Stimulated activated CD4-positive, alpha-beta T cell treated with anti-CD3 and anti-CD28 coated beads, Interleukin-4, amount 100 ng/mL, for 24 hours (primary cell): ENCODE measurements around the gene NT5E.
"Not testable (repeated sequence)": the region's sequence is repeated elsewhere in the genome, so short reads cannot be mapped to it uniquely, and the experiment has no call there.

Experiments
- DNase-seq: peaks from one replicate; pipeline ENCODE4 v3.0.0-alpha.2; 2020

Gene NT5E

DNA sequence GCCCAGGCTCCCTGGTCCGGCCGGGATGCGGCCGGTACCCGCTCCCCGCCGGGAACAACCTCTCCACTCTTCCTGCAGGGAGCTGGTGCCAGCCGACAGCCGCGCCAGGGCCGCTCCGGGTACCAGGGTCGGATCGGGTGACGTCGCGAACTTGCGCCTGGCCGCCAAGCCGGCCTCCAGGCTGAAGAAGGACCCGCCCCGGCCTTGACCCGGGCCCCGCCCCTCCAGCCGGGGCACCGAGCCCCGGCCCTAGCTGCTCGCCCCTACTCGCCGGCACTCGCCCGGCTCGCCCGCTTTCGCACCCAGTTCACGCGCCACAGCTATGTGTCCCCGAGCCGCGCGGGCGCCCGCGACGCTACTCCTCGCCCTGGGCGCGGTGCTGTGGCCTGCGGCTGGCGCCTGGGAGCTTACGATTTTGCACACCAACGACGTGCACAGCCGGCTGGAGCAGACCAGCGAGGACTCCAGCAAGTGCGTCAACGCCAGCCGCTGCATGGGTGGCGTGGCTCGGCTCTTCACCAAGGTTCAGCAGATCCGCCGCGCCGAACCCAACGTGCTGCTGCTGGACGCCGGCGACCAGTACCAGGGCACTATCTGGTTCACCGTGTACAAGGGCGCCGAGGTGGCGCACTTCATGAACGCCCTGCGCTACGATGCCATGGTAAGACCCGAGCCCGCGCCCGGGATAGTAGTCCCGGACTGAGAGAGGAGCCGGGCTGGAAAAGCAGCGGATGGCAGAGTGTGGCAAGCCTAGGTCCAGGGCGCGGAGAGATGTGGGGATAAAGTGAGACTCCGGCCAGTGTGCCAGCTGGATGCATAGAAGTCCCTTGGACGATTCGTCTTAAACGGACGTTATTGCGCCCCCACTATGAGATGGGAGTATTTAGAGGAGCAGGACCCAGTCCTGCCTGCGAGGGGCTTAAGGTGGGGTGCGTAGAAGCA lies at the start of gene NT5E:
Gene NT5E (plus strand): TSS at position 266 of the 942 bp plus-strand sequence. CDS start 57 bp downstream, at position 323.
- no peak for DNase-seq

DNA sequence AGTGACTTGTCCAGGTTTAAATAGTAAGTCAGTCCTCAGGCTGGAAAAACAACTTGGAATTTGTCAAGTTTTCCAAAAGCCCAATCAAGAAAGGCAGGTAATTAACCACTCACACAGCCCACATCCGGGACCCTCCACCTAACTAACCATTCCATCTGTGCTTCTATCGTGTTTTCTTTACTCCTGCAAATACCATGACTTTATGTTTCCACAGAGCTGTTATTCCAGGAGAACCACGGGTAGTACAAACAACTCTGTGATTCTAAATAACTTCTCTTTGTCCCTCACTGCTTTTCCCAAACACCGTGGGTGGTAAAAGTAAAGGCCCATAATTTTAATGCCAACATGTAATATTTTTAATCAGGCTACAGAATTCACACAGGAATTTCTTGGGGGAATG lies 49.6 kb upstream of the NT5E start:
- no peak for DNase-seq

DNA sequence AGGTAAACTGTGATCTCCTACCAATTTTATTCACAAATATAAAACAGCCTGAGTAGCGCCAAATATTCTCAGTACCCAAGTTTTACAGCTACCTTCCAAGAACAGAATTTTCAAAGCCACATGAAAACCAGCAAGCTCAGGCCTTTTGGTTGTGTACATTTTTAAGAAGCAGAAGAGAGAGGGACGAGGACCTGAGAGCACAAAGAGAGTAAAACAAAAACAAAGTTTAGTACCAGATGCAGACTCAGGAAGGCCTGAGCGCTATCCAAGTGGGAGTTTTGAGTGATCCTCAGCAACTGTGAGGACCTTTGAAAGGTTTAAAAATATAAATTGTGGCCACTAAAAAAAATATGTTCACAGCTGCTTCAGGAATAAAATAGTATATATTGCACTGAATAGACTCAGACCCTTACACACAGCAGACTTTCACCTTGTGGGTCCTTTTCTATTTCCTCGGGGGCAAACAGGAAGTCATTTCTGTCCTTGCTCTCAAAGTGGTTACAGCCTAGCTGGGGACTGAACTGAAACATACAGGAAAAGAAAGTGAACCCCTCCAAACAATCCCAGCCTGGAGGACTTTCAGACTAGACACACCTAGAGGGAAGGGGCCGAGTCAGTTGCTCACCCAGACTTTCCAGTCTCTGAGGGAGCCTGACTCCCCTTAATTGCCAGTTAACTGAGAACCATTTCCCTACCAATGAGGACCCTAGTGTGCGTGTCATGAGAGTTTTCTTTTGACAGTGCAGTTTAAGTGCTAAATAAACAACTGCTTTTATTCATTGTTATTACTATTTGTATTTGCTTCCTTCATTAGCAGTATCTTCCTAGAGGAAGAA lies 48.5 kb upstream of the NT5E start:
- DNase-seq = no peak

DNA sequence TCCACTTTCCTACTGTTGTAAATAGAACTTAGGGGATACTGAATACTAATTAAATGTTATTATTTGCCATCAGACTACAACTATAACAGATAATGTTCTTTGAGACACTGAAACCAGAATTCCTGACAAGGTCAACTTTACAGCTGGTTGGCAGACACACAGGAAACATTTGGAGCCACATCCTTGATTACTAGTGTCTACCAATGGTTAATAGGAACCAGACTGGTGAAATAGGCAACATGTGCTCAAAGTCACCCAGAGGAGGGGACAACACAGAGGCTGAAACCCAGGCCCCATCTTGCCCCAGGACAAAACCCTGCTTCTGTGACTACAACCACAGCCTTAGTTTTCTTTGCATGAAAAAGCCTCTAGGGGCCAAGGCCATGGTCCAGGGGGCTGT lies 47.8 kb upstream of the NT5E start:
- DNase-seq = no peak

DNA sequence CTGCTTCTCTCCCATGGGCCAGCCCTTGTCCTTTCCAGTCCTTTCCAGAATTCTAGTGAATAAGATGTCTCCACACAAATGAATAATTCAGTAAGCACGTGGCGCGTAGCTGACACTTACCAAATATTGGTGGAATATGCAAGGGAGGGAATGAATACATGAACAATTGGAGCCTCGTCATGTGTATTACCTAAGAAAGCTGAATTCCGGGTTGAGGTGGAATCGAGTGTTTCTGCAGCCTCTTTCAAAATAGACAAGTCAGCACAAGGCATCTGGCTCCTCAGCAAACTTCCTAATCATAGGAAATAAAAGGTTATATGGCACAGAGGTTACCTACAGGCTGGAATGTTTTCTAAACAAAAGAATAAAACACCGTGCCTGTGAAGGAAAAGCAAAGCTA lies 47.0 kb upstream of the NT5E start:
- DNase-seq = no peak

DNA sequence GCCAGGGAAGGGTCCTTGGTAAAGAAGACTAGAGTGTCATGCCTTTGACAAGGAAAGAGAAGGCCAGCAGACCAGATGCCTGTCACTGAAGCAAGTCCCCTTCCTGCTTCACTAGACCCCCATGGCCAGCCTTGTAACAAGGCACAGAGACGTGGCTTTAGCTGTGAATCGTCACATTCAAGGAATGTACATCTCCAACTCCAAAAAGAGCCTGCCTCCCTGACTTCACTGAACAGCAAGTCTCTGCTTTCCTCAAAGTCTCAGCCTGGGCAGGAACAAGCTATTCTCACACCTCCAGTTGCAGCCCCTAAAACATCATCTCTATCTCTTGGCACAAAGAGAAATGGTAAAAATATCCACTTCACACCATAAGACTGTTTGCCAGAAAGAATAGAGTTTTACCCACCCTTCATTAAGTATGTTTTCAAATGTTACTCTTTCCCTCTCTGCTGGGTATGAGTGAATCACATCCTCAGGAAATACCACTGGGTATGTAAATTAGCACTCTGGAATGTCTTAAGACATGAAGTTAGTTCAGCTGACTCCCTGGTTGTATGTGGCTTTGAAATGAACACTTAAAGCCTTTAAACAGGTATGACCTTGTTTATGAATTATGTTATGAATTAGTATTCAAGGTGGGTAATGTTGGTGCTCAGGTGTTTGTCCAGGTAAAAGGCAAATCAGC lies 46.4 kb upstream of the NT5E start:
- DNase-seq = no peak

DNA sequence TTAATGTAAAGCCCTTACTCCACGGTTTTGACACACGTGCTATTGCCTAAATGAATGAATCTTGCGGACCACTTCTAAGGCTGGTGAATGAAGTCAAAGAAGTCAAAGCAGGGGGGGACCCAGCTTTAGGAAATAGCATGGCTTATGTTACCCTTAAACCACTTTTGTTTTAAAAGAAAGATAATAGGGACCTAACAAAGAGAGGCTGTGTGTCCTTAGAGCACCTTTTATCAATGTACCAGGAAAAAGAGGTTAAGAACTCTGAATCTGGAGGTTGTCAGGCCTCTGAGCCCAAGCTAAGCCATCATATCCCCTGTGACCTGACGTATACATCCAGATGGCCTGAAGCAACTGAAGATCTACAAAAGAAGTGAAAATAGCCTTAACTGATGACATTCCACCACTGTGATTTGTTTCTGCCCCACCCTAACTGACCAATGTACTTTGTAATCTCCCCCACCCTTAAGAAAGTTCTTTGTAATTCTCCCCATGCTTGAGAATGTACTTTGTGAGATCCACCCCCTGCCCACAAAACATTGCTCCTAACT lies 45.8 kb upstream of the NT5E start:
- DNase-seq = not testable (repeated sequence)

DNA sequence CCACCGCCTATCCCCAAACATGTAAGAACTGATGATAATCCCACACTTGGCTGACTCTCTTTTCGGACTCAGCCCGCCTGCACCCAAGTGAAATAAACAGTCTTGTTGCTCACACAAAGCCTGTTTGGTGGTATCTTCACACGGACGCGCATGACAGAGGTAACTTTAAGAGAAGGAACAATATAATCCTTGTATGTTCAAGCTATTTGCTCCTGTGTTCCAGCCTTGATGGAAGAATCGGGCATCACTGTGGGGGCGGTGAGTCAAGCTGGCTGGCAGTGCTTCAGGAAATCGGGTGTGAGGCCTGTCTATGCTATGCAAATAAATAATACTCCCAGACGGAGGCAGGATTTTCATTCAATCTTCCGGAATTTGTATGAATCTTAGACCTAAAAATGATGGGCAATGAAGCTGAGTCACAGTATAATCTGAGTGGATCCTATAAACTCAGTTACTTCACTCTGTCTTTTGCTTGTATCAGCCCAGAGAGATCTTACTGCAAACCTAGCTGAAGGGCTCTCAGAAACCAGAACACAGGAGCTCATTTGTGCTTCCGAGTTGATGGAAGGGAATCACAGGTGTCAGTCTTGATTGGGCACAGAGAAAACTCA lies 45.2 kb upstream of the NT5E start:
- no peak for DNase-seq

DNA sequence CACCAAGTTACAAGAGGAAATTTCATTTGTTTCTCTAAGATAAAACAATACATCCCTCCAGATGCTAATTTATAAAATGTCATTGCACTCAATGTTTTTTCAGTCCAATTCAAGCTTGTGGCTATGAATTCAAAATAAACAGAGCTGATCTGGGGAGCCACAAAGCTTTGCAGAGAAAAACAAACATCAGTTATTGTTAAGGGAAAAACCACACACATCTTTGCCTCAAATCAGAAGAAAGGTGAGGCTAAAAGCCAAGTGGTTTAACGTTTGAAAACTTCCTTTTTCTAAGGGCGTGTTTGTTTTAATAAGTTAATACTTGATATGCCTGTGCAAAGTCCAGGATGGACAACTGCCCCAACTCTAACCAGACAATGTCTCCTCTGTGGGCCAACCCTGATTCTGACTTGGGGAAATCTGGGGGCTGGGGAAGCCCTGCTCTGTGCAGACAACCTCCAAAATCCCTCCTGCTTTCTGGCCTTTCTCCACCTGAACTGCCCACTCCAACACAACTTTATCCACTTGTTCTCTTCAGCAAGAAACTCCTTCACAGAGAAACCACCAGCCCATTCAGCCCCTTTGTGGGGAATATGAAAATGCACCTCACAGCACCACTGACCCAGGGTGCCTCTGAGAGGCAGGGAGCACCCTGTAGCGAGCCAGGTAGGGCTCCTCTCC lies 44.6 kb upstream of the NT5E start:
- no peak for DNase-seq

DNA sequence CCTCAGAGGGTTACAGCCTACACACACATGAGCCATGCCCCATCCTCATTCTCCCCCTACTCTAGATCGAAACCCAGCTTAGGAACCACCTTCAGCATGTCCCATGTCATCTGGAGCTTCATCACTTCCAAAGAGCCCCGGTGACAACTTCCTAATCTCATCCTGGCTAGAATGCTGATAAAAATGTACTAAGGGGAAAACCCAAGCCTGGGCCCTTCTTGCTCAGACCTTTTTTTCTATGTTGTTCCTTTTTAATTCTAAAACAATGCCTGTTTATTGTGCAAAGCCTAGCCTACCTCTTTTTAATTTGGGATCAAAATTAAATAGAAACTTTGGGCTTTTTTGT lies 44.1 kb upstream of the NT5E start:
- DNase-seq = no peak

DNA sequence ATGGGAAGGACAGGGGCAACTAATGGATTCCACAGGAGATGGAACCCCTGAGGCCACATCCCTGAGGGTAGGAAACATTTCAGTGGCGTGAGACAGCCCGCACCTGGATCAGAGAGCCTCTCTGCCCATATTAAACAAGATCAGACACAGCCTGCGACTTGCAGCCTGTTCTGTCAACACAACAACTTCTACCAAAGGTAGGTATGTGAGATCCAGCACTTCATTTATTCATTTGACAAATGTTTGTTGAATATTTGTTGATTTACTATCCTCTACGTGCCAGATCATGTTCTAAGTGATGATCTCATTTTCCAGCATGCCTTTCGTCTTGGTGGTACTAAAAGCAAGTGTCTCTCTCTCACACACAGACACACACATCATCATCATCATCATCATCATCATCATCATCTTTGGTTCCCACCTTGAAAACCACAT lies 43.2 kb upstream of the NT5E start:
- DNase-seq = no peak

DNA sequence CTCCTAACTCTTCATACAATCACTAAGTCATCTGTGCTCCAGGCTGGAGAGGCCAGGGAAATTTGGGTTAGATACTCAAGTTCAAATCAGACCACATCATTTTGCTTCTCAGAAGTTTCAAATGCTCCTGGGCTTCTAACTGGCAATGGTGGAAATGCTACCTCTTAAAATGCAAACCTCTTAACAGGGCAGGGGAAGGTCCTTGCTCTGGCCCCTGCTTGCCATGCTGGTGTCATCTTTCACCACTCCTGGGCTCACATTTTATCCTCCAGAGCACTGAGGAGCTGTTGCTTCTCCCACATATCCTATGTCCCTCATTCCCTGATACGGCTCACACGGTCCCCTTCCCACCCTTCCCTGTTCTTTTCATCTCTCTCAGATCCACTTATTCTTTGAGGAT lies 41.8 kb upstream of the NT5E start:
- DNase-seq = no peak

DNA sequence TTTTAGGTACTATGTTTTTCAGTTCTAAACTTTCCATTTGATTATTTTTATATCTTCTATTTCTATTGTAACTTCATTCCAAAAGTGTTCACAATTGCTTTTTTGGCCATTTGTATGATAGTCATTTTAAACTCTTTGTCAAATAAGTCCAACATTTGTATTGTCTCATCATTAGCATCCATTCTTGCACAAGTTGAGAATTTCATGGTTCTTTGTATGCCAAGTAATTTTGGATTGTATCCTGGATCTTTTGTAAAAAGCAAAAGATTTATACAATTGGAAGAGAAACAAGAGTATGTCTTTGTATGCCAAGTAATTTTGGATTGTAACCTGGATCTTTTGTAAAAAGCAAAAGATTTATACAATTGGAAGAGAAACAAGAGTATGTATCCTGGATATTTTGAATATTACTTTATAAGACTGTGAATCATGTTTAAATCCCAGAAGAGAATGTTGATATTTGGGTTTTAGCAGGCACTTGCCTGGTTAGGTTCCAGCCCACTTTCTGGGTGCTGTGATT lies 36.9 kb upstream of the NT5E start:
- DNase-seq = no peak

DNA sequence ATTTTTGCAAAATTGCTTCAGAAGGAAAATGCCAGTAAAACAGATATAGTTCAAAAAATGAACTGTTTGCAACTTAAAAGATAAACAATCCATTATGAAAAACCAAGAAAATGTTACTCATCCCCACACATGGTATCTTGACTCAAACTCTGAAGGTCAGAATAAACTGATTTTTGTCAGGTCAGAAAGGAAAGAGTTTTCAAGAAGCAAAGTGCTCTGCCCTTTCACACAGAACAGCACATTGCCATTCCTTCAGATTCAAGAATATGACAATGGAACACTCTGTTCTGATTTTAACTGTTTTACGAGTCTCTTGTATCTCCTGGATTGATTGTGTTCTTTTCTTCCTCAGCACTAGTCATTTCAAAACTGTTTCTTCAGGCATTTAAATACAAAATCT lies 33.8 kb upstream of the NT5E start:
- no peak for DNase-seq

DNA sequence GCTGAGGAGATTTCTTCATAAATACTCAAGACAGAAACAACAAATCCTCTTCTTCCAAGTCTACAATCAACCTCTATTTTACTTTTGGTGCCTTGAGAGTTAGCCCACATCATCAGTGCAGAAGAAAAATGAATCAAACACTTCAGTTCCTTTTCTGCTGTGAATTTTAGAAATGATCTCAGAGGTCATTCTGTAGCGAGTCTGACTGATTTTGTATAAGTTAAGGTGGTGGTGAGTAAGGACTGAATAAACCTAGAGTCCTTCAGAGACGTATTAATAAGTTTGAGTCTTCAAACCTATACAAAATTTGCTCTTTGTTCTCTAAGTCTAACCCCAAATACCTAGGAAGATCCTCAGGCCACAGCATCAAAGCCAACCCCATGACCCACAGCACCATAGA lies 33.1 kb upstream of the NT5E start:
- no peak for DNase-seq

DNA sequence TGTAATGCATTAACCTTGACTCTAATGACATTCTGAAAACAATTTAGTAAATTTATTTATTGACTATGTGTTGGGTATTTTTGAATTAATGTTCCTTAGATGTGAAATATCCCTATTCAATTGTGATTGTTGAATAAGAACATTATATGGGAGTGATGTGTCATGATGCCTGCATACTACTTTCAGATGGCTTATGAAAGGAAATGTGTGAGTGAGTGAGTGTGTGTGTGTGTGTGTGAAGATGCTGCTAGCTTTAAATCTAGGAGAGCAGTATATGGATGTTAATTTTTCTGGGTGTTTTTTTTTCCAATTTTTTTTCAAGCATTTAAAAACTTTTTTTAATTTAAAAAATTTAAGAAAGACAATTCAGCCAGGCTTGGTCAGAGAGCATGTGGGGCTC lies 32.5 kb upstream of the NT5E start:
- DNase-seq = no peak

DNA sequence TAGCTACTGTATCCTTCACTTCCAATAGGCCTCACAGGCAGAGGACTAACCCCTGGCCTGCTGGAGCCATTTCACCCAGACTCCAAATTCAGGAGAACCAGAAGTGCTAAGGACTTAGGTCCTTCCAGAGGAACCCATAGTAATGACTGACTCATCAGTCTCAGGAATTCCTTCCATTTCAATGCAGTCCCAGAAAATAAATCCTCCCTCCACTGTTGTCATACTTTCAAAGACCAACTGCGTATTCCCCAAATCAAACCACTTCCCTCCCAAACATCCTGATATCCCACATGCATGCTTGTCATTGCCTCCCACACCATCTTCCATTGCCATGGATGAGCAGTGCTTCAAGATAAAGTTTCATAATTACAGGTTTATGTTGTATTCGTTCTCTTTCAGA lies 31.8 kb upstream of the NT5E start:
- DNase-seq = no peak

DNA sequence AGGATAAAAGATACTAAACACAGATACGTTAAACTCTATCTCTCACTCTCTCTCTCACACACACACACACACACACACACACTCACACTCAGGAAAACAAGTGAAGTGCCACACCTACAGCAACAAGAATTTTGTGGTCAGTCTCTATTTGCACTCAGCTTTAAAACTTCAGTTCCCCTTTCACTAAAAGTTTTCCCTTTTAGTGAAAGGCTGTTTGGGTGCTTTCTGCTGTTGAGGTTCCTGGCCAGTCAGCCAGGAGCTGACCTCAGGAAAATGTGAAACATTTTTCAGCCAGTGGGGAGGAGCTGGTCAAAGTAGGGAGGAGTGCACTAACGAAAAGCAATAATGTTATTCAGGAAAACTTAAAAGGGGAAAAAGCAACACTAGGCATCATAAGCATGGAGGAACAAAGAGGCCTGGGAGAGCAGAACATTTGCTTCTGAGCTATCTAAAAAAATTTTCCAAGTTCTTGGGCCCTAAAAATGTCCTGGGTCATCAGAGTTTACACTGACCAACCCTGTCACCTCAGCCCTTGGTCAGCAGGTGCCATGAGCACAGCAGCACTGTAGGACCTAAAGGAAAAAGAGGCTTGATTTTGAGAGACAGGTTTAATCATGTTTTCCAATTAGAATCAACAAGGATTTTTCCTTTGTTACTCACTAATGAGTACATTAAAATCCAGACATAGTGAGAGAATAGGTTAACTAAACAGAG lies 30.7 kb upstream of the NT5E start:
- no peak for DNase-seq

DNA sequence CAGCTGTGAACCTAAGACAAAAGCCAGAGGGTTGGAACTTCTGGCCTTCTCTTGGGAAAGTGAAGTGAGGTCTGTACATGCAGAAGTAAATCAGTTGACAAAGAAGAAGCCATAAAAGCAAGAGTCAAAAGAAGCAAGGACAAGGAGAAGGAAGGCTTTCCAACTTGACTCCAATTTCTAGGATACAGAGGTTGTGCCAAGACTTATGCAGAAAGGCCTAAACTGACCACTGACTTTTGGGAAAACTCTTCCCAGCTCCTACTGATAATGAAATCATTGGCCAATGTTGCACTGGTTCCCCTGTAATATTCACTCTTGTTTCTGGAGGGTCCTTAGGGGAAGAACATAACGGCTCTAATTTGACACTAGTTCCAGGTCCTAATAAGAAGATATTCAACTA lies 29.3 kb upstream of the NT5E start:
- no peak for DNase-seq

DNA sequence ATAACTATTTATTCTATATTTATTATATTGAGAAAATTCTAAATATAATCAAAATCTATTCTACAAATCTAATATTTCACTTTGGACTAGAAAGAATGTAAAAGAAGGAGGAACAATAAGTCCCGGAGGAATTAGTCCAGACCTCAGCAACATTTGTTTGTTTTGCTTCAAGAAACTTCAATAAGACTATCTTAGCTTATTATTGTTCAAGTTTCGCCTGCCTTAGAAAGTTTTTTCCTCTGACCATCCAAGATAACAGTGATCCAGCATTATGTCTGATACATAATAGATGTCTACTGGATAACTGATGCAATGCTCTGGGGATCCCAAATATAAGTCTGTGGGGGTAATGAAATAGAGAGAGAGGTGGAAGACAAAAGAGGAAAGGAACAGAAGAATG lies 28.7 kb upstream of the NT5E start:
- no peak for DNase-seq

DNA sequence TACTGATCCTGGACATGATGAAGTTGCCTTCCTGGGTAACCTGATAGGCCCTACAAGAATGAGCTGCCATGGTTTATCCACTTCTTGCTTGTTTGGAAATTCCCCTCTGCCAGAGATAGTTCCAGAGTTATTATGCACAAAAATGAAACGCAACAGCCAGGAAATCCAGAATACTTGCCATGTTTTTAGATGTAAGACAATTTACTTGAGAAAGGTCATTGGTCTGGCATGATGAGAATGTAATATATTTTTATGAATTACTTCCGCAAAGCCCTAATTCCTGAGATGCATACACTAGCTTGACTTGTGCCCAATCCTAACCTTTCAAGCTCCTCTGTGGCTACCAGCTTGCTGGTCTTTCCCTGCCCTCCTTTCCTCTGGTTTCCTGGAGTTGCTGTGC lies 27.9 kb upstream of the NT5E start:
- DNase-seq = no peak
